GM23338 (cell line): ENCODE results near the gene PSAPL1. TPM values are rescaled to one million over a fixed set of nuclear protein-coding genes. Genes with fewer than 3 reads are reported as not detected.

ENCODE experiments used
- ATAC-seq: fragments of 200-7000 bp; cut with Tn5 transposase; 3 replicates; pipeline ENCODE4 v1.9.1; 2020
- DNase-seq: peaks from one replicate; pipeline ENCODE4 v3.0.0-alpha.2; 2015; ENCODE audit warnings: low spot score
- H2AFZ ChIP-seq: fragments of 200-600 bp; sonication (generic); 2 replicates; pipeline ENCODE4 v1.8.0; 2016; ENCODE audit warnings: antibody characterized with exemption, mild to moderate bottlenecking, moderate library complexity
- H3F3A ChIP-seq: fragments of 200-600 bp; sonication (generic); replicated peaks from 2 replicates; pipeline ENCODE4 v1.8.0; 2017; ENCODE audit warnings: antibody characterized with exemption, mixed run types, low read depth
- H3K27ac ChIP-seq: fragments of 200-600 bp; sonication (generic); 2 replicates; pipeline ENCODE4 v1.6.1; 2016; ENCODE audit warnings: low read depth
- H3K27me3 ChIP-seq: fragments of 200-600 bp; sonication (generic); 2 replicates; pipeline ENCODE4 v1.8.0; 2016; ENCODE audit warnings: mild to moderate bottlenecking, mixed run types, moderate library complexity; ENCODE audit not compliant: insufficient read depth
- H3K36me3 ChIP-seq: fragments of 200-600 bp; sonication (generic); 2 replicates; pipeline ENCODE4 v1.8.0; 2016; ENCODE audit warnings: mild to moderate bottlenecking; ENCODE audit not compliant: insufficient read depth
- H3K4me1 ChIP-seq: fragments of 200-600 bp; sonication (generic); 2 replicates; pipeline ENCODE4 v1.8.0; 2016; ENCODE audit warnings: mild to moderate bottlenecking, moderate library complexity; ENCODE audit not compliant: insufficient read depth
- H3K4me2 ChIP-seq: fragments of 200-600 bp; sonication (generic); 2 replicates; pipeline ENCODE4 v1.7.1; 2017; ENCODE audit warnings: mixed run types
- H3K4me3 ChIP-seq: fragments of 200-600 bp; sonication (generic); 2 replicates; pipeline ENCODE4 v1.6.1; 2016; ENCODE audit warnings: mixed run types
- H3K79me2 ChIP-seq: fragments of 200-600 bp; sonication (generic); replicated peaks from 2 replicates; pipeline ENCODE4 v1.8.0; 2017; ENCODE audit warnings: mild to moderate bottlenecking; ENCODE audit not compliant: insufficient read depth
- H3K9me2 ChIP-seq: fragments of 200-600 bp; sonication (generic); 2 replicates; pipeline ENCODE4 v1.8.0; 2017; ENCODE audit not compliant: insufficient read depth
- H4K20me1 ChIP-seq: fragments of 200-600 bp; sonication (generic); replicated peaks from 2 replicates; pipeline ENCODE4 v1.8.0; 2017; ENCODE audit warnings: mild to moderate bottlenecking; ENCODE audit not compliant: insufficient read depth
- H3K27ac Mint-ChIP-seq: 2 replicates; pipeline ENCODE4 v1.8.0; 2020; ENCODE audit warnings: inconsistent platforms, mild to moderate bottlenecking, moderate library complexity, mixed read lengths
- H3K27me3 Mint-ChIP-seq: 3 replicates; pipeline ENCODE4 v1.8.0; 2022; ENCODE audit warnings: low read depth, mild to moderate bottlenecking, moderate library complexity, mixed read lengths, inconsistent platforms; ENCODE audit not compliant: insufficient read depth, poor library complexity
- H3K36me3 Mint-ChIP-seq: 3 replicates; pipeline ENCODE4 v1.8.0; 2021; ENCODE audit warnings: low read depth, mild to moderate bottlenecking, inconsistent platforms, moderate library complexity, mixed read lengths
- H3K4me1 Mint-ChIP-seq: 3 replicates; pipeline ENCODE4 v1.8.0; 2020; ENCODE audit warnings: mild to moderate bottlenecking, inconsistent platforms, mixed read lengths
- H3K4me3 Mint-ChIP-seq: 3 replicates; pipeline ENCODE4 v1.8.0; 2021; ENCODE audit warnings: moderate library complexity, mild to moderate bottlenecking, inconsistent platforms, mixed read lengths
- H3K9me3 Mint-ChIP-seq: 3 replicates; pipeline ENCODE4 v1.8.0; 2020; ENCODE audit warnings: moderate library complexity, mild to moderate bottlenecking, inconsistent platforms, mixed read lengths
- CREB1 ChIP-seq: fragments of 250-450 bp; sonication (Bioruptor Pico); IDR thresholded peaks from 2 replicates; pipeline ENCODE4 v1.5.0; 2020; ENCODE audit warnings: low read depth, mild to moderate bottlenecking, moderate library complexity
- EZH2 ChIP-seq: fragments of 200-600 bp; sonication (generic); IDR thresholded peaks from one replicate; pipeline ENCODE4 v1.8.0; 2017; ENCODE audit warnings: antibody characterized with exemption, mild to moderate bottlenecking, low read depth; ENCODE audit not compliant: unreplicated experiment
- EZH2phosphoT487 ChIP-seq: fragments of 200-600 bp; sonication (generic); IDR thresholded peaks from one replicate; pipeline ENCODE4 v1.8.1; 2018; ENCODE audit warnings: antibody characterized with exemption; ENCODE audit not compliant: unreplicated experiment
- JUNB ChIP-seq: IDR thresholded peaks from one replicate; pipeline ENCODE4 v1.6.1; 2016; ENCODE audit warnings: antibody characterized with exemption; ENCODE audit not compliant: unreplicated experiment
- NANOG ChIP-seq: IDR thresholded peaks from 2 replicates; pipeline ENCODE4 v1.6.1; 2016; ENCODE audit warnings: antibody characterized with exemption, borderline replicate concordance
- POLR2AphosphoS5 ChIP-seq: IDR thresholded peaks from 2 replicates; pipeline ENCODE4 v1.6.1; 2016; ENCODE audit warnings: antibody characterized with exemption, low read depth
- ZNF114 ChIP-seq: fragments of 250-450 bp; sonication (Bioruptor Pico); IDR thresholded peaks from 2 replicates; pipeline ENCODE4 v1.5.0; 2020; ENCODE audit warnings: mild to moderate bottlenecking, moderate library complexity
- polyA plus RNA-seq: library from polyadenylated mRNA; unstranded; fragments of >200 nt; fragmentation: Nextera tagmentation; extraction: Ambion mirVana; gene quantifications from 2 replicates; pipeline ENCODE4 v1.2.1, GENCODE V29; 2016
- total RNA-seq: library from RNA; depleted of rRNA; stranded (reverse); fragments of >200 nt; shearing (Covaris generic); gene quantifications from 2 replicates; pipeline ENCODE4 v1.2.3, GENCODE V29; 2014
- TF ChIP-seq, protein P1 (sequence below): fragments of 250-450 bp; sonication (Bioruptor Pico); IDR thresholded peaks from 2 replicates; pipeline ENCODE4 v1.5.0; 2020; ENCODE audit warnings: mild to moderate bottlenecking, moderate library complexity
- TF ChIP-seq, protein P2 (sequence below): IDR thresholded peaks from one replicate; pipeline ENCODE4 v1.6.1; 2018; ENCODE audit warnings: antibody characterized with exemption; ENCODE audit not compliant: unreplicated experiment
- TF ChIP-seq, protein P3 (sequence below): IDR thresholded peaks from 2 replicates; pipeline ENCODE4 v1.6.1; 2016; ENCODE audit warnings: antibody characterized with exemption

The PSAPL1 gene
- total and polyA plus RNA-seq, 2 experiments from 2014 or later, result not detected

DNA sequence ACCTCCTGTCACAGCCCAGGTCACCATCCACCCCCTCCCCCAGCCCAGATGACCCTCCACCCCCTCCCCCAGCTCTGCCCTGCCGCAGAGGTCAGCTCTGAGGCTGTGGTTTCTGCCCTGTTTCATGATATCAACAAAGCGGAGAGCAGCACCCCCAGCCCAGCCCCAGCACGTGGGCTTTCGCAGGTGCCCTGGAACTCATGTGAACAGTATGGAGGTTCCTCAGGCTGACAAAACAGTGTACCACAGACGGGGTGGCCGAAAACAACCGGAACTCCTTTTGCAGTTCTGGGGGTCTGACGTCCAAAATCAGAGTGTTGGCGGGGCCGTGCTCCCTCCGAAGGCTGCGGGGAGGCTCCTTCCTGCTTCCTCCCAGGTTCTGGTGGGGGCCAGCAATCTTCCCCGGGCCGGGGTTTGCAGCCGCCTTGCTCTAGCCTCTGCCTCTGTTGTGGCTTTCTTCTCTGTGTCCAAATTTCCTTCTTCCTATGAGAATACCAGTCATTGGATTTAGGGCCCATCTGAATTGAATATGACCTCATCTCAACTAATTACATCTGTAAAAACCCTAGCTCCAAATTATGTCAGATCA lies 7.9 kb upstream of the PSAPL1 start (continued):
- TF ChIP-seq, protein P1, sequence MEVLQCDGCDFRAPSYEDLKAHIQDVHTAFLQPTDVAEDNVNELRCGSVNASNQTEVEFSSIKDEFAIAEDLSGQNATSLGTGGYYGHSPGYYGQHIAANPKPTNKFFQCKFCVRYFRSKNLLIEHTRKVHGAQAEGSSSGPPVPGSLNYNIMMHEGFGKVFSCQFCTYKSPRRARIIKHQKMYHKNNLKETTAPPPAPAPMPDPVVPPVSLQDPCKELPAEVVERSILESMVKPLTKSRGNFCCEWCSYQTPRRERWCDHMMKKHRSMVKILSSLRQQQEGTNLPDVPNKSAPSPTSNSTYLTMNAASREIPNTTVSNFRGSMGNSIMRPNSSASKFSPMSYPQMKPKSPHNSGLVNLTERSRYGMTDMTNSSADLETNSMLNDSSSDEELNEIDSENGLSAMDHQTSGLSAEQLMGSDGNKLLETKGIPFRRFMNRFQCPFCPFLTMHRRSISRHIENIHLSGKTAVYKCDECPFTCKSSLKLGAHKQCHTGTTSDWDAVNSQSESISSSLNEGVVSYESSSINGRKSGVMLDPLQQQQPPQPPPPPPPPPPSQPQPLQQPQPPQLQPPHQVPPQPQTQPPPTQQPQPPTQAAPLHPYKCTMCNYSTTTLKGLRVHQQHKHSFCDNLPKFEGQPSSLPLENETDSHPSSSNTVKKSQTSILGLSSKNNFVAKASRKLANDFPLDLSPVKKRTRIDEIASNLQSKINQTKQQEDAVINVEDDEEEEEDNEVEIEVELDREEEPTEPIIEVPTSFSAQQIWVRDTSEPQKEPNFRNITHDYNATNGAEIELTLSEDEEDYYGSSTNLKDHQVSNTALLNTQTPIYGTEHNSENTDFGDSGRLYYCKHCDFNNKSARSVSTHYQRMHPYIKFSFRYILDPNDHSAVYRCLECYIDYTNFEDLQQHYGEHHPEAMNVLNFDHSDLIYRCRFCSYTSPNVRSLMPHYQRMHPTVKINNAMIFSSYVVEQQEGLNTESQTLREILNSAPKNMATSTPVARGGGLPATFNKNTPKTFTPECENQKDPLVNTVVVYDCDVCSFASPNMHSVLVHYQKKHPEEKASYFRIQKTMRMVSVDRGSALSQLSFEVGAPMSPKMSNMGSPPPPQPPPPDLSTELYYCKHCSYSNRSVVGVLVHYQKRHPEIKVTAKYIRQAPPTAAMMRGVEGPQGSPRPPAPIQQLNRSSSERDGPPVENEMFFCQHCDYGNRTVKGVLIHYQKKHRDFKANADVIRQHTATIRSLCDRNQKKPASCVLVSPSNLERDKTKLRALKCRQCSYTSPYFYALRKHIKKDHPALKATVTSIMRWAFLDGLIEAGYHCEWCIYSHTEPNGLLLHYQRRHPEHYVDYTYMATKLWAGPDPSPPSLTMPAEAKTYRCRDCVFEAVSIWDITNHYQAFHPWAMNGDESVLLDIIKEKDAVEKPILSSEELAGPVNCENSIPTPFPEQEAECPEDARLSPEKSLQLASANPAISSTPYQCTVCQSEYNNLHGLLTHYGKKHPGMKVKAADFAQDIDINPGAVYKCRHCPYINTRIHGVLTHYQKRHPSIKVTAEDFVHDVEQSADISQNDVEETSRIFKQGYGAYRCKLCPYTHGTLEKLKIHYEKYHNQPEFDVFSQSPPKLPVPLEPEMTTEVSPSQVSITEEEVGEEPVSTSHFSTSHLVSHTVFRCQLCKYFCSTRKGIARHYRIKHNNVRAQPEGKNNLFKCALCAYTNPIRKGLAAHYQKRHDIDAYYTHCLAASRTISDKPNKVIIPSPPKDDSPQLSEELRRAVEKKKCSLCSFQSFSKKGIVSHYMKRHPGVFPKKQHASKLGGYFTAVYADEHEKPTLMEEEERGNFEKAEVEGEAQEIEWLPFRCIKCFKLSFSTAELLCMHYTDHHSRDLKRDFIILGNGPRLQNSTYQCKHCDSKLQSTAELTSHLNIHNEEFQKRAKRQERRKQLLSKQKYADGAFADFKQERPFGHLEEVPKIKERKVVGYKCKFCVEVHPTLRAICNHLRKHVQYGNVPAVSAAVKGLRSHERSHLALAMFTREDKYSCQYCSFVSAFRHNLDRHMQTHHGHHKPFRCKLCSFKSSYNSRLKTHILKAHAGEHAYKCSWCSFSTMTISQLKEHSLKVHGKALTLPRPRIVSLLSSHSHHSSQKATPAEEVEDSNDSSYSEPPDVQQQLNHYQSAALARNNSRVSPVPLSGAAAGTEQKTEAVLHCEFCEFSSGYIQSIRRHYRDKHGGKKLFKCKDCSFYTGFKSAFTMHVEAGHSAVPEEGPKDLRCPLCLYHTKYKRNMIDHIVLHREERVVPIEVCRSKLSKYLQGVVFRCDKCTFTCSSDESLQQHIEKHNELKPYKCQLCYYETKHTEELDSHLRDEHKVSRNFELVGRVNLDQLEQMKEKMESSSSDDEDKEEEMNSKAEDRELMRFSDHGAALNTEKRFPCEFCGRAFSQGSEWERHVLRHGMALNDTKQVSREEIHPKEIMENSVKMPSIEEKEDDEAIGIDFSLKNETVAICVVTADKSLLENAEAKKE (CRISPR knock-in tag), result no peak

DNA sequence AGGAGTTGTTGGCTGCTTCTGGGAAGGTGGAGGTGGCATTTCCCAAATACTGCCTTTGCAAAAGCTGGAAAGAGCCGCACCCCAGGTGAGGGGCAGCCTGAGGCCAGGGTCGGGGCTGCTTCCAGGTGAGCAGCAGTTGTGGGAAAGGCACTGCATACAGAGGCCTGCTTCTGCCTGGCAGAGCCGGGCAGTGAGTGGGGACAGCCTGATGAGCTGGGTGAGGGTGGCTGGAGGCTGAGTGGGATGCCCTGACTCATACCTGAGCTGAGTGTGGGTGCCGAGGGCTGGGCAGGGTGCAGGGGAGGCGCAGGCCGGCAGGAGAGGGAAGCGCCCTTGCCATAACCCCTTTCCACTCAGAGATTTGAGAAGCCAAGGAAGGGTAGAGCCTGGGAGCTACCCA lies 6.5 kb upstream of the PSAPL1 start:
- peaks cover 3% of the 10 kb centered on the region; the same call in 1 of the 3 replicates for H3K36me3 Mint-ChIP-seq
- no peak for DNase-seq
- peaks cover 4% of the 10 kb centered on the region for H3K27me3 Mint-ChIP-seq
- Histone ChIP-seq H4K20me1 (no peaks in the 10 kb centered on the region), H3K27me3 (no peaks in the 10 kb centered on the region), H3F3A (no peaks in the 10 kb centered on the region), H3K4me2 (no peak overlapping the region), H3K9me2 (no peaks in the 10 kb centered on the region), H3K36me3 (no peaks in the 10 kb centered on the region), H3K79me2 (no peaks in the 10 kb centered on the region), H3K27ac (no peak overlapping the region), H3K4me1 (no peaks in the 10 kb centered on the region), H2AFZ (no peak overlapping the region), H3K4me3 (no peak overlapping the region)
- ATAC-seq, result peak; percentile 31
- H3K27ac Mint-ChIP-seq, result no peak overlapping the region
- H3K4me3 Mint-ChIP-seq, result no peak overlapping the region
- peaks cover 16% of the 10 kb centered on the region for H3K9me3 Mint-ChIP-seq
- H3K4me1 Mint-ChIP-seq, result peaks cover 19% of the 10 kb centered on the region
- TF ChIP-seq JUNB, result no peak
- no peak for TF ChIP-seq NANOG
- no peak for TF ChIP-seq CREB1 (CRISPR knock-in tag)
- TF ChIP-seq EZH2phosphoT487, result no peak
- TF ChIP-seq POLR2AphosphoS5, result no peak
- TF ChIP-seq, protein P2, sequence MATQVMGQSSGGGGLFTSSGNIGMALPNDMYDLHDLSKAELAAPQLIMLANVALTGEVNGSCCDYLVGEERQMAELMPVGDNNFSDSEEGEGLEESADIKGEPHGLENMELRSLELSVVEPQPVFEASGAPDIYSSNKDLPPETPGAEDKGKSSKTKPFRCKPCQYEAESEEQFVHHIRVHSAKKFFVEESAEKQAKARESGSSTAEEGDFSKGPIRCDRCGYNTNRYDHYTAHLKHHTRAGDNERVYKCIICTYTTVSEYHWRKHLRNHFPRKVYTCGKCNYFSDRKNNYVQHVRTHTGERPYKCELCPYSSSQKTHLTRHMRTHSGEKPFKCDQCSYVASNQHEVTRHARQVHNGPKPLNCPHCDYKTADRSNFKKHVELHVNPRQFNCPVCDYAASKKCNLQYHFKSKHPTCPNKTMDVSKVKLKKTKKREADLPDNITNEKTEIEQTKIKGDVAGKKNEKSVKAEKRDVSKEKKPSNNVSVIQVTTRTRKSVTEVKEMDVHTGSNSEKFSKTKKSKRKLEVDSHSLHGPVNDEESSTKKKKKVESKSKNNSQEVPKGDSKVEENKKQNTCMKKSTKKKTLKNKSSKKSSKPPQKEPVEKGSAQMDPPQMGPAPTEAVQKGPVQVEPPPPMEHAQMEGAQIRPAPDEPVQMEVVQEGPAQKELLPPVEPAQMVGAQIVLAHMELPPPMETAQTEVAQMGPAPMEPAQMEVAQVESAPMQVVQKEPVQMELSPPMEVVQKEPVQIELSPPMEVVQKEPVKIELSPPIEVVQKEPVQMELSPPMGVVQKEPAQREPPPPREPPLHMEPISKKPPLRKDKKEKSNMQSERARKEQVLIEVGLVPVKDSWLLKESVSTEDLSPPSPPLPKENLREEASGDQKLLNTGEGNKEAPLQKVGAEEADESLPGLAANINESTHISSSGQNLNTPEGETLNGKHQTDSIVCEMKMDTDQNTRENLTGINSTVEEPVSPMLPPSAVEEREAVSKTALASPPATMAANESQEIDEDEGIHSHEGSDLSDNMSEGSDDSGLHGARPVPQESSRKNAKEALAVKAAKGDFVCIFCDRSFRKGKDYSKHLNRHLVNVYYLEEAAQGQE, result no peak
- TF ChIP-seq ZNF114 (CRISPR knock-in tag), result no peak
- TF ChIP-seq EZH2, result no peak
- TF ChIP-seq, protein P3, sequence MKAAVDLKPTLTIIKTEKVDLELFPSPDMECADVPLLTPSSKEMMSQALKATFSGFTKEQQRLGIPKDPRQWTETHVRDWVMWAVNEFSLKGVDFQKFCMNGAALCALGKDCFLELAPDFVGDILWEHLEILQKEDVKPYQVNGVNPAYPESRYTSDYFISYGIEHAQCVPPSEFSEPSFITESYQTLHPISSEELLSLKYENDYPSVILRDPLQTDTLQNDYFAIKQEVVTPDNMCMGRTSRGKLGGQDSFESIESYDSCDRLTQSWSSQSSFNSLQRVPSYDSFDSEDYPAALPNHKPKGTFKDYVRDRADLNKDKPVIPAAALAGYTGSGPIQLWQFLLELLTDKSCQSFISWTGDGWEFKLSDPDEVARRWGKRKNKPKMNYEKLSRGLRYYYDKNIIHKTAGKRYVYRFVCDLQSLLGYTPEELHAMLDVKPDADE, result no peak
